HG03045 (cell line): ENCODE results near the gene DLL1.

ENCODE experiments used
- ATAC-seq: cut with Tn5 transposase; IDR thresholded peaks from one replicate; pipeline ENCODE4 v1.9.1; 2021; ENCODE audit warnings: mild to moderate bottlenecking, moderate library complexity; ENCODE audit not compliant: unreplicated experiment

The DLL1 gene

GRCh38 chr6:170253226-170253909, 37.5 kb downstream of the DLL1 start:
- no peak for ATAC-seq

GRCh38 chr6:170251776-170252571, 38.9 kb downstream of the DLL1 start:
- no peak for ATAC-seq

- no peak for ATAC-seq
Observed at GRCh38 chr6:170250981-170251775, 39.7 kb downstream of the DLL1 start.

- no peak for ATAC-seq
Observed at GRCh38 chr6:170250455-170250854, 40.4 kb downstream of the DLL1 start.

GRCh38 chr6:170249817-170250216, 41.1 kb downstream of the DLL1 start:
- ATAC-seq: no peak

- ATAC-seq: no peak
Observed at GRCh38 chr6:170248861-170249600, 41.8 kb downstream of the DLL1 start.

- ATAC-seq: no peak
Observed at GRCh38 chr6:170248111-170248805, 42.6 kb downstream of the DLL1 start.

- ATAC-seq: no peak
Observed at GRCh38 chr6:170247178-170247701, 43.6 kb downstream of the DLL1 start.

GRCh38 chr6:170245475-170245992, 45.3 kb downstream of the DLL1 start:
- ATAC-seq: no peak

- ATAC-seq: no peak
Observed at GRCh38 chr6:170244721-170245474, 46.0 kb downstream of the DLL1 start.

- no peak for ATAC-seq
Observed at GRCh38 chr6:170243791-170244291, 47.0 kb downstream of the DLL1 start.

- ATAC-seq: no peak
Observed at GRCh38 chr6:170243386-170243785, 47.5 kb downstream of the DLL1 start.

- no peak for ATAC-seq
Observed at GRCh38 chr6:170238741-170239565, 51.9 kb downstream of the DLL1 start.

- ATAC-seq: no peak
Observed at GRCh38 chr6:170237999-170238740, 52.7 kb downstream of the DLL1 start.

- ATAC-seq: no peak
Observed at GRCh38 chr6:170236131-170236836, 54.6 kb downstream of the DLL1 start.

GRCh38 chr6:170235391-170236125, 55.3 kb downstream of the DLL1 start:
- ATAC-seq: no peak
